AG04450 (cell line): ENCODE data around the gene MROH2B. TPM values are rescaled to one million over a fixed set of nuclear protein-coding genes. Genes with fewer than 3 reads are reported as not detected.
"Not testable (repeated sequence)": the region's sequence is repeated elsewhere in the genome, so short reads cannot be mapped to it uniquely, and the experiment has no call there.

ENCODE experiments used
- CTCF ChIA-PET: fragments of 300-600, 350-600 bp; formaldehyde crosslinking; extraction: SDS; loops from one replicate; lab custom pipeline; 2022; ENCODE audit warnings: antibody characterized with exemption, inconsistent platforms; lab: Charles Lee
- POLR2A ChIA-PET: fragments of 350-600 bp; formaldehyde crosslinking; extraction: SDS; loops from one replicate; lab custom pipeline; 2021; ENCODE audit warnings: antibody characterized with exemption, inconsistent platforms; lab: Yijun Ruan, JAX
- DNase-seq: peaks from one replicate; pipeline ENCODE4 v3.0.0-alpha.2; 2011; ENCODE audit warnings: low read depth, low spot score
- H3K27ac ChIP-seq: one replicate; pipeline ENCODE4 v1.5.1; 2012; ENCODE audit warnings: low read depth, low read length, control low read depth
- H3K27me3 ChIP-seq: one replicate; pipeline ENCODE4 v1.6.0; 2012; ENCODE audit warnings: low read length; ENCODE audit not compliant: control insufficient read depth, insufficient read depth
- H3K4me3 ChIP-seq: 2 replicates; pipeline ENCODE4 v1.5.1; 2011; ENCODE audit warnings: mild to moderate bottlenecking, low read depth, low read length, control low read depth
- H3K9me3 ChIP-seq: 2 replicates; pipeline ENCODE4 v1.5.1; 2012; ENCODE audit warnings: low read length; ENCODE audit not compliant: control insufficient read depth, insufficient read depth
- CTCF ChIP-seq: IDR thresholded peaks from 2 replicates; pipeline ENCODE4 v1.5.1; 2011; ENCODE audit warnings: low read depth, low read length, control low read depth, inconsistent platforms
- polyA plus RNA-seq: library from polyadenylated mRNA; depleted of rRNA; stranded (reverse); fragments of >200 nt; gene quantifications from 2 replicates; pipeline ENCODE4 v1.2.3, GENCODE V29; 2011

The MROH2B gene
- polyA plus RNA-seq, 1 experiment = not detected

- Histone ChIP-seq H3K9me3 (no peaks in the 10 kb centered on the region), H3K4me3 (no peak overlapping the region), H3K27me3 (no peaks in the 10 kb centered on the region), H3K27ac (no peak overlapping the region)
- ChIA-PET POLR2A (no interaction called here), CTCF (no interaction called here)
- DNase-seq = no peak
- TF ChIP-seq CTCF = no peak
Measured at GRCh38 chr5:41048986-41049385, 22.2 kb downstream of the MROH2B start.

- ChIA-PET POLR2A (no interaction called here), CTCF (interaction anchor here (0.7 kb wide), 1 partner anchor 54 kb away, joined by 3 read pairs; no protein-coding TSS in a partner anchor)
- no peak for DNase-seq
- no peak for TF ChIP-seq CTCF
- Histone ChIP-seq H3K4me3 (no peak overlapping the region), H3K9me3 (no peaks in the 10 kb centered on the region), H3K27me3 (no peaks in the 10 kb centered on the region), H3K27ac (no peak overlapping the region)
Measured at GRCh38 chr5:41043109-41043747, 27.9 kb downstream of the MROH2B start.

DNA sequence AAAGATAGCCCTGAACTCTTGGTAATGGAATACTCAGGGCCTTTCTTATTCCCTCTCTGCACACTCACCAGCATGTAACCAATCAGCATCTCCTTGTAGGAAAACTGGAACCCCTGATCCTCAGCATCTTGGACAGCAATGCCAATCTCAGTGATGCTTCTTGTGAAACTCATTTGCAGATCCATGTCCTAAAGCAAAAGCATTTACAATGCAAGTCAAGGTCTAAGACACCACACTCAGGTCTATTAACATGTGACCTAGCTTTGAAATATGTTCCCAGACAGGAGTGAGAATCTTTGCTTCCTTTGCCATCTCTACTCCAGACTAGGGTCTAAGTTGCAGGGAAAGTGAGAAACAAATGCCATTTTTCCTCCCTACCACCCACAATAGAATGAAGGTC, 38.2 kb downstream of the MROH2B start:
- Histone ChIP-seq H3K27me3 (no peaks in the 10 kb centered on the region), H3K9me3 (no peaks in the 10 kb centered on the region), H3K27ac (no peak overlapping the region), H3K4me3 (no peak overlapping the region)
- CTCF ChIA-PET = no interaction called here
- no peak for DNase-seq
- no peak for TF ChIP-seq CTCF
- POLR2A ChIA-PET = no interaction called here

DNA sequence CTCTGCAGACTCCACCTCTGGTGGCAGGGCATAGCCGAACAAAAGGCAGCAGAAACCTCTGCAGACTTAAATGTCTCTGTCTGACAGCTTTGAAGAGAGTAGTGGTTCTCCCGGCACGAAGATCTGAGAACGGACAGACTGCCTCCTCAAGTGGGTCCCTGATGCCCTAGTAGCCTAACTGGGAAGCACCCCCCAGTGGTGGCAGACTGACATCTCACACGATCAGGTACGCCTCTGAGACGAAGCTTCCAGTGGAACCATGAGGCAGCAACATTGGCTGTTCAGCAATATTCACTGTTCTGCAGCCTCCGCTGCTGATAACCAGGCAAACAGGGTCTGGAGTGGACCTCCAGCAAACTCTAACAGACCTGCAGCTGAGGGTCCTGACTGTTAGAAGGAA, 48.5 kb downstream of the MROH2B start:
- H3K4me3 ChIP-seq, H3K27ac ChIP-seq, H3K9me3 ChIP-seq, CTCF ChIA-PET, DNase-seq, H3K27me3 ChIP-seq, POLR2A ChIA-PET: not testable (repeated sequence)

DNA sequence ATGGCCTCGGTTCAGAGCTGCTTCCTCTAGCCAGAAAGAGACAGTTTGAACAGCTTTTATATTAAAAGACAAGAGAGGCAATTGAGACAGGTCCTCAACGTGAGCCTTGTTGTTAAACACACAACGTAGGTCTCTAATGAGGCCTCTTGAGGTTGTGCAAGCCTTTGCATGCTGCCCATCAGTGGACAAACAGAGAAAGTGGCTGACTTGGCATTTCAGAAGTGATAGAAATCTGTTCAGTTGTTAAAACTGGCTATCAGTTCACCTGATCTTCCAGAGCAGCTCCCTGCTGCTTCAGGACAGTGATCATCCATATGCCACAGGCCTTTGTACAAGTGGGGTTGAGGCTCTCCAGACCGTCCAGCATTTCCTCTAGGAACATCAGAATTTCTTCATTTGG, 58.8 kb downstream of the MROH2B start:
- Histone ChIP-seq H3K9me3 (no peaks in the 10 kb centered on the region), H3K4me3 (no peak overlapping the region), H3K27me3 (no peaks in the 10 kb centered on the region), H3K27ac (no peak overlapping the region)
- no peak for DNase-seq
- CTCF ChIA-PET = no interaction called here
- no peak for TF ChIP-seq CTCF
- POLR2A ChIA-PET = no interaction called here
